Testis (tissue), 2 donors: ENCODE results near the gene GRM3.

Experiments
- CTCF ChIP-seq, 3 experiments: fragments of 450-650 bp in 2 of 3; fragments of 200-600 bp in 1 of 3; sonication (generic) in 1 of 3; IDR thresholded peaks; one replicate each; pipeline ENCODE4 v1.5.1; 2016 to 2019; ENCODE audit warnings: antibody characterized with exemption in 3 of 3, mild to moderate bottlenecking in 2 of 3, moderate library complexity in 1 of 3
- POLR2A ChIP-seq: fragments of 450-650 bp; IDR thresholded peaks from one replicate; pipeline ENCODE4 v1.6.1; 2017; ENCODE audit warnings: antibody characterized with exemption, mild to moderate bottlenecking, moderate library complexity

- no peak for TF ChIP-seq CTCF (IDR thresholded peaks at IDR 0.05)
- TF ChIP-seq POLR2A: no peak
Measured at GRCh38 chr7:86913709-86914108, 270.0 kb downstream of the GRM3 start.
